ENCODE data around the gene KCNN3.

GRCh38 chr1:154863315-154864174 lies 6.5 kb downstream of the KCNN3 start:
- TF ChIP-seq CTCF (IDR thresholded peaks at IDR 0.05) (peak; percentile 94), ZFX (IDR thresholded peaks at IDR 0.05; ENCODE audit: borderline replicate concordance) (no peak)
